ENCODE results near the gene MYO1A. TPM values are rescaled to one million over a fixed set of nuclear protein-coding genes. Genes with fewer than 3 reads are reported as not detected.

Gene MYO1A
- total and polyA plus RNA-seq, 2 of the 13 experiments (the other 11 are each of a cell fraction or from before 2014, with no cell fraction given), result 5.3 to 6.0 TPM

DNA sequence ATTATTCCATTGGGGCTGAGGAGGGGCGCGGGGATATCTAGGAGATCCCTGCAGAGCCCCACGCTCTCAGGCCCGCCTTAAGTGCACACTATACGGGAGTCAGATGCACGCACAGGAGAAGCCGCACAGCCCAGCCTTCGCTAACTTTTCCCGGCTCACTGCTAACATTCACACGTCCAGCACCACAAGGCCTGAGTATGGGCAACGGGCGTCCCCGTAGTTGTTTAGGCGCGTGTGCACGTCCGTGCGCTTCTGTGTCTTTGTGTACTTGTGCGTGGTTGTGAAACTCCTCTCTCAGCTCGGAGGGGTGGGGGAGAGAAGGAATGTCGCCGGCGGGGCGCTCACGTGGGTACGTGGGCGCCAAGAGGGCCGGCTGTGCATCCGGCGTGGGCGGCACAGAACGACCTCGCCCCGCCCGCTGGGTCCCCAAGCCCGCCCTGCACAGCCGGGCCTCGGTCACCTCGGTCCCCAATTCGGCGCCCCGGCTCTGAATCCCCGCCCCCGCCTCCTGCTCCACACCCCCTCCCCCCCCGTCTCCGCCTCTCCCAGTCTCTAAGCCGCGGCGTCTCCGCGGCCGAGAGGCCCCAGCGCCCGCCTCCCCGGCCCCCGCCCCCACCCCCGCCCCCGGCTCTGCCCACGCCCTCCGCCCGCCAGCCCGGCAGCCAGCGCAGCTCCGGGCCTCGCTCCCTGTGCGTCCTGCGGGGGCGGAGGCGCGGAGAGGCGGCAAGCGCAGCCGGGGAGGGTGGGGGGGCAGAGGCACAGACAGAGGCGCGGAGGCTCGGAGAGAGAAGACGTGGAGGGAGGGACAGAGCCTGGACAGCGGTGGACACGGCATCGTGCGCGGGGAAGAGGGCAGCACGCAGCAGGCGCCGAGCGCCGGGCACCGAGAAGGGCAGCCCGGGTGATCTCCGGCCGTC lies 38.7 kb upstream of the MYO1A start, which contains the start of gene NAB2 (continued):
- TF ChIP-seq, protein P1, sequence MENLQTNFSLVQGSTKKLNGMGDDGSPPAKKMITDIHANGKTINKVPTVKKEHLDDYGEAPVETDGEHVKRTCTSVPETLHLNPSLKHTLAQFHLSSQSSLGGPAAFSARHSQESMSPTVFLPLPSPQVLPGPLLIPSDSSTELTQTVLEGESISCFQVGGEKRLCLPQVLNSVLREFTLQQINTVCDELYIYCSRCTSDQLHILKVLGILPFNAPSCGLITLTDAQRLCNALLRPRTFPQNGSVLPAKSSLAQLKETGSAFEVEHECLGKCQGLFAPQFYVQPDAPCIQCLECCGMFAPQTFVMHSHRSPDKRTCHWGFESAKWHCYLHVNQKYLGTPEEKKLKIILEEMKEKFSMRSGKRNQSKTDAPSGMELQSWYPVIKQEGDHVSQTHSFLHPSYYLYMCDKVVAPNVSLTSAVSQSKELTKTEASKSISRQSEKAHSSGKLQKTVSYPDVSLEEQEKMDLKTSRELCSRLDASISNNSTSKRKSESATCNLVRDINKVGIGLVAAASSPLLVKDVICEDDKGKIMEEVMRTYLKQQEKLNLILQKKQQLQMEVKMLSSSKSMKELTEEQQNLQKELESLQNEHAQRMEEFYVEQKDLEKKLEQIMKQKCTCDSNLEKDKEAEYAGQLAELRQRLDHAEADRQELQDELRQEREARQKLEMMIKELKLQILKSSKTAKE (CRISPR knock-in tag; IDR thresholded peaks at IDR 0.05; ENCODE audit: borderline replicate concordance), result 0 out of 2 replicates have a peak, but pooled peaks have one; percentile 71
- TF ChIP-seq ZKSCAN1 (IDR thresholded peaks at IDR 0.05; ENCODE audit: low read length) (0 out of 2 replicates have a peak, but pooled peaks have one; percentile 19), SRY (CRISPR knock-in tag; IDR thresholded peaks at IDR 0.05) (no peak; the same call in 1 of the 2 replicates), ZNF557 (CRISPR knock-in tag; IDR thresholded peaks at IDR 0.05) (0 out of 2 replicates have a peak, but pooled peaks have one; percentile 75), ZNF766 (CRISPR knock-in tag; IDR thresholded peaks at IDR 0.05; ENCODE audit: borderline replicate concordance) (no peak), HOXD1 (CRISPR knock-in tag; IDR thresholded peaks at IDR 0.05) (peak; percentile 91), ATRX (CRISPR knock-in tag; IDR thresholded peaks at IDR 0.05; ENCODE audit: borderline replicate concordance) (no peak), ZNF138 (CRISPR knock-in tag; IDR thresholded peaks at IDR 0.05; ENCODE audit: low read depth) (no peak; the same call in 1 of the 2 replicates), MAZ (IDR thresholded peaks at IDR 0.05; ENCODE audit: borderline replicate concordance, low read depth, low read length) (peak; percentile 73), MAZ (CRISPR knock-in tag; IDR thresholded peaks at IDR 0.05; ENCODE audit: low read depth) (peak; percentile 79; the same call in 1 of the 2 replicates), SATB2 (CRISPR knock-in tag; IDR thresholded peaks at IDR 0.05) (0 out of 2 replicates have a peak, but pooled peaks have one; percentile 52), POLR2AphosphoS5 (IDR thresholded peaks at IDR 0.05; ENCODE audit: low read depth, low read length) (peak; percentile 81), FOXK2 (IDR thresholded peaks at IDR 0.05) (0 out of 2 replicates have a peak, but pooled peaks have one; percentile 47), FOXJ3 (CRISPR knock-in tag; IDR thresholded peaks at IDR 0.05; ENCODE audit: borderline replicate concordance) (peak; percentile 70; the same call in 1 of the 2 replicates), ZNF746 (CRISPR knock-in tag; IDR thresholded peaks at IDR 0.05) (peak; percentile 80), ZFP41 (CRISPR knock-in tag; IDR thresholded peaks at IDR 0.05; ENCODE audit: borderline replicate concordance) (0 out of 2 replicates have a peak, but pooled peaks have one; percentile 10)
- TF ChIP-seq, protein P2, sequence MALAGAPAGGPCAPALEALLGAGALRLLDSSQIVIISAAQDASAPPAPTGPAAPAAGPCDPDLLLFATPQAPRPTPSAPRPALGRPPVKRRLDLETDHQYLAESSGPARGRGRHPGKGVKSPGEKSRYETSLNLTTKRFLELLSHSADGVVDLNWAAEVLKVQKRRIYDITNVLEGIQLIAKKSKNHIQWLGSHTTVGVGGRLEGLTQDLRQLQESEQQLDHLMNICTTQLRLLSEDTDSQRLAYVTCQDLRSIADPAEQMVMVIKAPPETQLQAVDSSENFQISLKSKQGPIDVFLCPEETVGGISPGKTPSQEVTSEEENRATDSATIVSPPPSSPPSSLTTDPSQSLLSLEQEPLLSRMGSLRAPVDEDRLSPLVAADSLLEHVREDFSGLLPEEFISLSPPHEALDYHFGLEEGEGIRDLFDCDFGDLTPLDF (CRISPR knock-in tag; IDR thresholded peaks at IDR 0.05), result peak; percentile 84
- TF ChIP-seq, protein P3, sequence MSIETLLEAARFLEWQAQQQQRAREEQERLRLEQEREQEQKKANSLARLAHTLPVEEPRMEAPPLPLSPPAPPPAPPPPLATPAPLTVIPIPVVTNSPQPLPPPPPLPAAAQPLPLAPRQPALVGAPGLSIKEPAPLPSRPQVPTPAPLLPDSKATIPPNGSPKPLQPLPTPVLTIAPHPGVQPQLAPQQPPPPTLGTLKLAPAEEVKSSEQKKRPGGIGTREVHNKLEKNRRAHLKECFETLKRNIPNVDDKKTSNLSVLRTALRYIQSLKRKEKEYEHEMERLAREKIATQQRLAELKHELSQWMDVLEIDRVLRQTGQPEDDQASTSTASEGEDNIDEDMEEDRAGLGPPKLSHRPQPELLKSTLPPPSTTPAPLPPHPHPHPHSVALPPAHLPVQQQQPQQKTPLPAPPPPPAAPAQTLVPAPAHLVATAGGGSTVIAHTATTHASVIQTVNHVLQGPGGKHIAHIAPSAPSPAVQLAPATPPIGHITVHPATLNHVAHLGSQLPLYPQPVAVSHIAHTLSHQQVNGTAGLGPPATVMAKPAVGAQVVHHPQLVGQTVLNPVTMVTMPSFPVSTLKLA (IDR thresholded peaks at IDR 0.05), result peak; percentile 66
- TF ChIP-seq, protein P4, sequence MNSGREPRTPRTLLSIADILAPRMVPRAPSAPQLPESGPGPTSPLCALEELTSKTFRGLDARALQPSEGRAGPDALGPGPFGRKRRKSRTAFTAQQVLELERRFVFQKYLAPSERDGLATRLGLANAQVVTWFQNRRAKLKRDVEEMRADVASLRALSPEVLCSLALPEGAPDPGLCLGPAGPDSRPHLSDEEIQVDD (CRISPR knock-in tag; IDR thresholded peaks at IDR 0.05; ENCODE audit: borderline replicate concordance), result no peak
- TF ChIP-seq, protein P5, sequence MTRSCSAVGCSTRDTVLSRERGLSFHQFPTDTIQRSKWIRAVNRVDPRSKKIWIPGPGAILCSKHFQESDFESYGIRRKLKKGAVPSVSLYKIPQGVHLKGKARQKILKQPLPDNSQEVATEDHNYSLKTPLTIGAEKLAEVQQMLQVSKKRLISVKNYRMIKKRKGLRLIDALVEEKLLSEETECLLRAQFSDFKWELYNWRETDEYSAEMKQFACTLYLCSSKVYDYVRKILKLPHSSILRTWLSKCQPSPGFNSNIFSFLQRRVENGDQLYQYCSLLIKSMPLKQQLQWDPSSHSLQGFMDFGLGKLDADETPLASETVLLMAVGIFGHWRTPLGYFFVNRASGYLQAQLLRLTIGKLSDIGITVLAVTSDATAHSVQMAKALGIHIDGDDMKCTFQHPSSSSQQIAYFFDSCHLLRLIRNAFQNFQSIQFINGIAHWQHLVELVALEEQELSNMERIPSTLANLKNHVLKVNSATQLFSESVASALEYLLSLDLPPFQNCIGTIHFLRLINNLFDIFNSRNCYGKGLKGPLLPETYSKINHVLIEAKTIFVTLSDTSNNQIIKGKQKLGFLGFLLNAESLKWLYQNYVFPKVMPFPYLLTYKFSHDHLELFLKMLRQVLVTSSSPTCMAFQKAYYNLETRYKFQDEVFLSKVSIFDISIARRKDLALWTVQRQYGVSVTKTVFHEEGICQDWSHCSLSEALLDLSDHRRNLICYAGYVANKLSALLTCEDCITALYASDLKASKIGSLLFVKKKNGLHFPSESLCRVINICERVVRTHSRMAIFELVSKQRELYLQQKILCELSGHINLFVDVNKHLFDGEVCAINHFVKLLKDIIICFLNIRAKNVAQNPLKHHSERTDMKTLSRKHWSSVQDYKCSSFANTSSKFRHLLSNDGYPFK (CRISPR knock-in tag; IDR thresholded peaks at IDR 0.05; ENCODE audit: borderline replicate concordance), result peak; percentile 51; the same call in 1 of the 2 replicates

All from HepG2 (cell line).